Endothelial cell of umbilical vein (primary cell): ENCODE results near the gene DHRS12. TPM values are rescaled to one million over a fixed set of nuclear protein-coding genes. Genes with fewer than 3 reads are reported as not detected.

Experiments
- BruUV-seq: library from RNA; stranded (reverse); fragments of 400-500 nt; replicated peaks from 2 replicates; lab custom pipeline; 2021; lab: Mats Ljungman, UMichigan
- CTCF ChIA-PET: fragments of 300-600, 350-600 bp; sonication (Branson Sonifier 250); formaldehyde crosslinking; loops from one replicate; lab custom pipeline; 2021; ENCODE audit warnings: antibody characterized with exemption, inconsistent platforms; lab: Charles Lee
- POLR2A ChIA-PET: fragments of 300-600, 350-600 bp; sonication (Branson Sonifier 250); formaldehyde crosslinking; loops from one replicate; lab custom pipeline; 2021; ENCODE audit warnings: antibody characterized with exemption, inconsistent platforms; lab: Charles Lee
- DNase-seq: peaks from one replicate; pipeline ENCODE4 v3.0.0-alpha.2; 2011; ENCODE audit warnings: low read depth, low spot score
- FAIRE-seq: peaks from 2 replicates; lab custom pipeline; 2011; peaks lifted over from hg19 to GRCh38; lab: Jason Lieb, UNC
- H2AFZ ChIP-seq: 2 replicates; pipeline ENCODE4 v1.6.0; 2012; ENCODE audit warnings: low read depth, low read length, control low read depth, inconsistent platforms
- H3K27ac ChIP-seq: 2 replicates; pipeline ENCODE4 v1.5.1; 2011; ENCODE audit warnings: low read depth, mild to moderate bottlenecking, control low read depth, low read length, moderate library complexity; ENCODE audit not compliant: insufficient read depth
- H3K27me3 ChIP-seq, 2 experiments: 2 replicates each; pipeline versions ENCODE4 v1.6.0 to v1.6.1; 2011; ENCODE audit warnings: low read length in 2 of 2, mixed read lengths in 1 of 2; ENCODE audit not compliant: control insufficient read depth in 2 of 2, insufficient read depth in 2 of 2
- H3K36me3 ChIP-seq, 2 experiments: 2 replicates in 1 of 2; 3 replicates in 1 of 2; pipeline ENCODE4 v1.5.1; 2011; ENCODE audit warnings: low read length in 2 of 2, mild to moderate bottlenecking in 1 of 2, moderate library complexity in 1 of 2; ENCODE audit not compliant: control insufficient read depth in 2 of 2, insufficient read depth in 2 of 2; ENCODE audit errors: extremely low read depth in 1 of 2
- H3K4me1 ChIP-seq: 3 replicates; pipeline ENCODE4 v1.5.1; 2011; ENCODE audit warnings: mild to moderate bottlenecking, low read length; ENCODE audit not compliant: control insufficient read depth, insufficient read depth; ENCODE audit errors: extremely low read depth
- H3K4me2 ChIP-seq: 2 replicates; pipeline ENCODE4 v1.6.1; 2011; ENCODE audit warnings: low read length, control low read depth, mixed read lengths; ENCODE audit not compliant: insufficient read depth
- H3K4me3 ChIP-seq, 3 experiments: fragments of 200-600 bp in 1 of 3; sonication (generic), shearing (Covaris generic) in 1 of 3; replicated peaks in 1 of 3; 2 replicates each; pipeline ENCODE4 v1.5.1; 2011 to 2016; ENCODE audit warnings: control low read depth in 3 of 3, low read length in 3 of 3, mild to moderate bottlenecking in 2 of 3, inconsistent platforms in 1 of 3, low read depth in 1 of 3, moderate library complexity in 1 of 3; ENCODE audit not compliant: insufficient read depth in 1 of 3
- H3K79me2 ChIP-seq: 2 replicates; pipeline ENCODE4 v1.6.0; 2012; ENCODE audit warnings: low read length, inconsistent platforms; ENCODE audit not compliant: control insufficient read depth, insufficient read depth
- H3K9ac ChIP-seq: replicated peaks from 2 replicates; pipeline ENCODE3; 2011; ENCODE audit warnings: low read length, control low read depth; ENCODE audit not compliant: insufficient read depth; ENCODE audit errors: extremely low read depth
- H3K9me1 ChIP-seq: replicated peaks from 3 replicates; pipeline ENCODE4 v1.6.0; 2011; ENCODE audit warnings: mild to moderate bottlenecking, low read length; ENCODE audit not compliant: control insufficient read depth, insufficient read depth; ENCODE audit errors: extremely low read depth
- H3K9me3 ChIP-seq: replicated peaks from 2 replicates; pipeline ENCODE4 v1.5.1; 2012; ENCODE audit warnings: low read length, inconsistent platforms; ENCODE audit not compliant: control insufficient read depth, insufficient read depth
- H4K20me1 ChIP-seq: replicated peaks from 2 replicates; pipeline ENCODE3; 2011; ENCODE audit warnings: mild to moderate bottlenecking, low read length; ENCODE audit not compliant: control insufficient read depth, insufficient read depth; ENCODE audit errors: extremely low read depth
- CTCF ChIP-seq, 2 donors: IDR thresholded peaks; 1 replicate in 1 of 2; 2 replicates in 1 of 2; pipeline ENCODE4 v1.5.1; 2011; ENCODE audit warnings: low read length in 2 of 2, mild to moderate bottlenecking in 2 of 2, moderate library complexity in 2 of 2, control low read depth in 1 of 2, inconsistent platforms in 1 of 2, low read depth in 1 of 2; ENCODE audit not compliant: insufficient read depth in 1 of 2; ENCODE audit errors: extremely low read depth in 1 of 2
- EZH2 ChIP-seq: IDR thresholded peaks from 2 replicates; pipeline ENCODE4 v1.6.1; 2012; ENCODE audit warnings: borderline replicate concordance, low read depth, mild to moderate bottlenecking, moderate library complexity, low read length, inconsistent platforms; ENCODE audit not compliant: severe bottlenecking
- FOS ChIP-seq: IDR thresholded peaks from 2 replicates; pipeline ENCODE4 v1.6.1; 2011; ENCODE audit warnings: mild to moderate bottlenecking, low read length, moderate library complexity, borderline replicate concordance; ENCODE audit not compliant: insufficient read depth
- GATA2 ChIP-seq: IDR thresholded peaks from 2 replicates; pipeline ENCODE4 v1.7.0; 2011; ENCODE audit warnings: low read depth, mild to moderate bottlenecking, moderate library complexity, mixed read lengths, low read length; ENCODE audit not compliant: insufficient read length, insufficient read depth
- JUN ChIP-seq: IDR thresholded peaks from 2 replicates; pipeline ENCODE4 v1.6.1; 2011; ENCODE audit warnings: borderline replicate concordance, low read depth; ENCODE audit not compliant: insufficient read length, insufficient read depth
- MAX ChIP-seq: IDR thresholded peaks from 2 replicates; pipeline ENCODE4 v1.6.1; 2011; ENCODE audit not compliant: insufficient read depth, insufficient read length
- MYC ChIP-seq: IDR thresholded peaks from one replicate; pipeline ENCODE4 v1.6.1; 2011; ENCODE audit warnings: mild to moderate bottlenecking, low read depth, low read length
- POLR2A ChIP-seq: IDR thresholded peaks from 2 replicates; pipeline ENCODE4 v1.6.1; 2012; ENCODE audit warnings: low read depth, mild to moderate bottlenecking, control low read depth, low read length
- POLR2AphosphoS5 ChIP-seq: IDR thresholded peaks from 2 replicates; pipeline ENCODE4 v1.6.1; 2012; ENCODE audit warnings: low read depth, mild to moderate bottlenecking, control low read depth, low read length, moderate library complexity; ENCODE audit not compliant: insufficient read depth
- dilution Hi-C: fragments of 300-500 bp; cut with MboI; formaldehyde crosslinking; loops from one replicate; pipeline ENCODE4 v1.15.0; 2019; ENCODE audit warnings: low sequenced_read_pairs; ENCODE audit not compliant: extremely low pct_ligation_motif_present
- intact Hi-C: fragments of 100-400 bp; cut with micrococcal nuclease; formaldehyde crosslinking; loops from one replicate; pipeline ENCODE4 v1.10.0; 2022
- polyA plus RNA-seq, 4 experiments: library from polyadenylated mRNA; depleted of rRNA in 3 of 4; stranded (reverse) in 3 of 4; unstranded in 1 of 4; fragments of >200 nt; gene quantifications; 2 replicates each; pipeline versions ENCODE4 v1.2.1 to v1.2.3, GENCODE V29; 2011 to 2012; ENCODE audit warnings: missing spikeins in 1 of 4
- total RNA-seq: library from RNA; stranded (reverse); gene quantifications from 2 replicates; pipeline ENCODE4 v1.2.3, GENCODE V29; 2021

Gene DHRS12
- total and polyA plus RNA-seq, 2 donors (not counting 3 experiments of a cell fraction or from before 2014, with no cell fraction given) = 8.9 to 9.1 TPM

- Histone ChIP-seq H4K20me1 (no peaks in the 10 kb centered on the region), H3K4me2 (no peak overlapping the region), H3K9me1 (no peaks in the 10 kb centered on the region), H3K9ac (no peak overlapping the region), H3K36me3 (no peaks in the 10 kb centered on the region), H3K9me3 (no peaks in the 10 kb centered on the region), H3K4me3 (no peak overlapping the region), H3K27me3 (peaks cover 0 to 8% of the 10 kb centered on the region in 2 experiments), H2AFZ (no peak overlapping the region), H3K79me2 (no peaks in the 10 kb centered on the region), H3K27ac (no peak overlapping the region), H3K4me1 (no peaks in the 10 kb centered on the region)
- no peak for TF ChIP-seq POLR2AphosphoS5
- no peak for TF ChIP-seq JUN
- no peak for TF ChIP-seq FOS
- no peak for TF ChIP-seq POLR2A
- TF ChIP-seq GATA2 = no peak
- TF ChIP-seq MAX = no peak
- no peak for TF ChIP-seq CTCF (IDR thresholded peaks at IDR 0.05; ENCODE audit: extremely low read depth in 1 of 2, insufficient read depth in 1 of 2, low read depth in 1 of 2, low read length in 2 of 2)
- no peak for TF ChIP-seq EZH2
- TF ChIP-seq MYC = no peak
- POLR2A ChIA-PET = no interaction called here
- FAIRE-seq (no peak), DNase-seq (no peak)
- intact Hi-C loops = no loop called here
- no TSS peak for BruUV-seq
- CTCF ChIA-PET = interaction anchor here (0.9 to 1.3 kb wide), 2 partner anchors 14 to 704 kb away, joined by 3 to 4 read pairs; no protein-coding TSS in a partner anchor
- dilution Hi-C loops = no loop called here
Observed at GRCh38 chr13:51829568-51829899, 25.6 kb upstream of the DHRS12 start.
